H9 (cell line): ENCODE data around the gene ST8SIA5. TPM values are rescaled to one million over a fixed set of nuclear protein-coding genes. Genes with fewer than 3 reads are reported as not detected.

Source experiments
- DNase-seq: peaks from one replicate; pipeline ENCODE4 v3.0.0-alpha.2; 2017
- H2AFZ ChIP-seq: one replicate; pipeline ENCODE4 v1.6.1; 2013; ENCODE audit warnings: mild to moderate bottlenecking, low read length, control low read depth, moderate library complexity
- H2AK5ac ChIP-seq: 2 replicates; pipeline ENCODE4 v1.6.1; 2013; ENCODE audit warnings: low read length, control low read depth, mixed read lengths; ENCODE audit not compliant: insufficient read length
- H2BK120ac ChIP-seq: one replicate; pipeline ENCODE4 v1.6.1; 2013; ENCODE audit warnings: low read depth, mild to moderate bottlenecking, low read length, control low read depth, inconsistent platforms; ENCODE audit not compliant: poor library complexity, severe bottlenecking
- H2BK12ac ChIP-seq: 2 replicates; pipeline ENCODE4 v1.6.1; 2013; ENCODE audit warnings: low read length, control low read depth, mixed read lengths, low read depth; ENCODE audit not compliant: insufficient read length
- H2BK15ac ChIP-seq: 2 replicates; pipeline ENCODE4 v1.6.1; 2013; ENCODE audit warnings: low read depth, low read length, control low read depth
- H2BK20ac ChIP-seq: one replicate; pipeline ENCODE4 v1.6.1; 2013; ENCODE audit warnings: low read depth, mild to moderate bottlenecking, low read length, control low read depth, inconsistent platforms; ENCODE audit not compliant: poor library complexity, severe bottlenecking
- H2BK5ac ChIP-seq: 2 replicates; pipeline ENCODE4 v1.6.1; 2013; ENCODE audit warnings: low read length, control low read depth, mixed read lengths; ENCODE audit not compliant: insufficient read length
- H3K14ac ChIP-seq: 2 replicates; pipeline ENCODE4 v1.6.1; 2013; ENCODE audit warnings: low read length, control low read depth; ENCODE audit not compliant: insufficient read depth
- H3K18ac ChIP-seq: 2 replicates; pipeline ENCODE4 v1.6.1; 2013; ENCODE audit warnings: low read depth, mild to moderate bottlenecking, mixed read lengths, low read length, control low read depth; ENCODE audit not compliant: insufficient read length
- H3K23ac ChIP-seq: 2 replicates; pipeline ENCODE4 v1.6.1; 2013; ENCODE audit warnings: low read length, control low read depth, mixed read lengths, low read depth; ENCODE audit not compliant: insufficient read length
- H3K23me2 ChIP-seq: 2 replicates; pipeline ENCODE4 v1.6.1; 2013; ENCODE audit warnings: low read depth, mild to moderate bottlenecking, mixed read lengths, low read length, control low read depth; ENCODE audit not compliant: insufficient read length, poor library complexity, severe bottlenecking
- H3K27ac ChIP-seq: 2 replicates; pipeline ENCODE4 v1.5.1; 2013; ENCODE audit warnings: low read length, control low read depth, mixed read lengths, low read depth; ENCODE audit not compliant: insufficient read length
- H3K27me3 ChIP-seq: 2 replicates; pipeline ENCODE4 v1.6.1; 2013; ENCODE audit warnings: low read length, control low read depth, inconsistent platforms; ENCODE audit not compliant: insufficient read depth
- H3K4ac ChIP-seq: 2 replicates; pipeline ENCODE4 v1.6.1; 2013; ENCODE audit warnings: low read depth, mild to moderate bottlenecking, control low read depth, inconsistent platforms, low read length, moderate library complexity
- H3K4me1 ChIP-seq: 2 replicates; pipeline ENCODE4 v1.6.1; 2013; ENCODE audit warnings: low read length, control low read depth, inconsistent platforms; ENCODE audit not compliant: insufficient read depth
- H3K4me2 ChIP-seq: 2 replicates; pipeline ENCODE4 v1.6.1; 2013; ENCODE audit warnings: low read length, control low read depth, mixed read lengths; ENCODE audit not compliant: insufficient read length, insufficient read depth
- H3K56ac ChIP-seq: 2 replicates; pipeline ENCODE4 v1.6.1; 2013; ENCODE audit warnings: low read depth, mild to moderate bottlenecking, mixed read lengths, low read length, control low read depth; ENCODE audit not compliant: insufficient read length
- H3K79me1 ChIP-seq: 2 replicates; pipeline ENCODE4 v1.6.1; 2013; ENCODE audit warnings: low read depth, mild to moderate bottlenecking, moderate library complexity, low read length, control low read depth, inconsistent platforms; ENCODE audit not compliant: insufficient read depth, poor library complexity, severe bottlenecking
- H3K79me2 ChIP-seq: 2 replicates; pipeline ENCODE4 v1.6.1; 2013; ENCODE audit warnings: low read length, control low read depth, inconsistent platforms; ENCODE audit not compliant: insufficient read depth
- H3K9ac ChIP-seq: 2 replicates; pipeline ENCODE4 v1.6.1; 2013; ENCODE audit warnings: low read length, control low read depth, mixed read lengths; ENCODE audit not compliant: insufficient read length; ENCODE audit errors: extremely low read depth
- H3K9me3 ChIP-seq: one replicate; pipeline ENCODE4 v1.6.1; 2013; ENCODE audit warnings: low read depth, low read length, inconsistent platforms; ENCODE audit not compliant: control insufficient read depth
- H3T11ph ChIP-seq: one replicate; pipeline ENCODE4 v1.6.1; 2013; ENCODE audit warnings: mild to moderate bottlenecking, low read length, control low read depth, inconsistent platforms
- H4K20me1 ChIP-seq: one replicate; pipeline ENCODE4 v1.6.1; 2013; ENCODE audit not compliant: control insufficient read depth, insufficient read length, insufficient read depth
- H4K5ac ChIP-seq: 2 replicates; pipeline ENCODE4 v1.6.1; 2013; ENCODE audit warnings: low read depth, mild to moderate bottlenecking, mixed read lengths, low read length, control low read depth; ENCODE audit not compliant: insufficient read length
- H4K8ac ChIP-seq: replicated peaks from 2 replicates; pipeline ENCODE4 v1.6.1; 2013; ENCODE audit warnings: low read length, control low read depth, mixed read lengths, low read depth; ENCODE audit not compliant: insufficient read length
- H4K91ac ChIP-seq: 2 replicates; pipeline ENCODE4 v1.6.1; 2013; ENCODE audit warnings: low read depth, mild to moderate bottlenecking, moderate library complexity, mixed read lengths, low read length, control low read depth; ENCODE audit not compliant: insufficient read length
- H3K27ac Mint-ChIP-seq, 3 experiments: 2 replicates in 2 of 3; 3 replicates in 1 of 3; pipeline ENCODE4 v1.8.0; 2020 to 2021; ENCODE audit warnings: mixed read lengths in 3 of 3, mild to moderate bottlenecking in 1 of 3, moderate library complexity in 1 of 3
- H3K27me3 Mint-ChIP-seq: 2 replicates; pipeline ENCODE4 v1.8.0; 2021; ENCODE audit warnings: low read depth, mild to moderate bottlenecking, moderate library complexity, mixed read lengths
- H3K36me3 Mint-ChIP-seq, 3 experiments: 2 replicates in 2 of 3; 3 replicates in 1 of 3; pipeline ENCODE4 v1.8.0; 2020 to 2021; ENCODE audit warnings: low read depth in 3 of 3, mixed read lengths in 3 of 3; ENCODE audit not compliant: insufficient read depth in 1 of 3
- H3K4me1 Mint-ChIP-seq, 2 experiments: 2 replicates each; pipeline ENCODE4 v1.8.0; 2020; ENCODE audit warnings: mixed read lengths in 2 of 2
- H3K4me3 Mint-ChIP-seq, 2 experiments: 2 replicates in 1 of 2; 3 replicates in 1 of 2; pipeline ENCODE4 v1.8.0; 2020 to 2021; ENCODE audit warnings: mild to moderate bottlenecking in 2 of 2, mixed read lengths in 2 of 2, moderate library complexity in 1 of 2
- H3K9me3 Mint-ChIP-seq, 2 experiments: 2 replicates in 1 of 2; 3 replicates in 1 of 2; pipeline ENCODE4 v1.8.0; 2020; ENCODE audit warnings: mild to moderate bottlenecking in 2 of 2, mixed read lengths in 2 of 2, moderate library complexity in 1 of 2
- CTCF ChIP-seq: fragments of 200-600 bp; sonication (generic); conservative IDR thresholded peaks from 3 replicates; pipeline ENCODE4 v1.8.0; 2021; ENCODE audit warnings: antibody characterized with exemption, mild to moderate bottlenecking
- WGBS: extraction: QIAGEN DNeasy Blood & Tissue Kit; methylation state at CpG from one replicate; pipeline ENCODE4 v1.1.7; 2013; ENCODE audit warnings: missing lambda C conversion rate, low lambda C conversion rate, mixed read lengths; ENCODE audit not compliant: insufficient read length; ENCODE audit errors: extremely low coverage; 5-methylcytosine and 5-hydroxymethylcytosine counted together
- total RNA-seq: library from RNA; stranded (reverse); gene quantifications from 2 replicates; pipeline ENCODE4 v1.2.1, GENCODE V29; 2021

The ST8SIA5 gene
- total RNA-seq, 1 experiment from 2014 or later: 0.63 TPM

- Histone ChIP-seq H3K23me2 (no peaks in the 10 kb centered on the region), H2BK120ac (no peak overlapping the region), H3K9me3 (no peaks in the 10 kb centered on the region), H3K14ac (no peak overlapping the region; the same call in 1 of the 2 replicates), H3K56ac (no peak overlapping the region), H3K27me3 (no peaks in the 10 kb centered on the region), H3K4ac (no peak overlapping the region), H4K8ac (no peak overlapping the region), H2BK12ac (no peak overlapping the region), H2BK5ac (no peak overlapping the region), H3K79me2 (no peaks in the 10 kb centered on the region), H2AFZ (no peak overlapping the region), H3K9ac (no peak overlapping the region), H3K23ac (no peak overlapping the region), H2BK15ac (no peak overlapping the region), H3K79me1 (no peaks in the 10 kb centered on the region), H3T11ph (no peak overlapping the region), H3K18ac (no peak overlapping the region), H4K5ac (no peak overlapping the region), H3K27ac (no peak overlapping the region), H3K4me1 (no peaks in the 10 kb centered on the region), H2AK5ac (no peak overlapping the region), H2BK20ac (no peak overlapping the region), H4K20me1 (no peaks in the 10 kb centered on the region), H3K4me2 (no peak overlapping the region), H4K91ac (no peak overlapping the region)
- no peaks in the 10 kb centered on the region for H3K4me1 Mint-ChIP-seq
- WGBS: no CpG with 5 or more reads among the region's 5 CpGs
- TF ChIP-seq CTCF: no peak
- no peaks in the 10 kb centered on the region for H3K36me3 Mint-ChIP-seq
- no peak overlapping the region; a peak in 1 of 7 replicates for H3K27ac Mint-ChIP-seq
- peaks cover 2% of the 10 kb centered on the region; the same call in 1 of the 2 replicates for H3K27me3 Mint-ChIP-seq
- DNase-seq: no peak
- no peaks in the 10 kb centered on the region for H3K9me3 Mint-ChIP-seq
- H3K4me3 Mint-ChIP-seq: no peak overlapping the region
Observed at GRCh38 chr18:46642561-46642960, 114.3 kb downstream of the ST8SIA5 start.
